Frontal cortex (tissue), 4 donors: Measurements from ENCODE around the gene CDR2L. TPM values are rescaled to one million over a fixed set of nuclear protein-coding genes. Genes with fewer than 3 reads are reported as not detected.
"Not testable (repeated sequence)": the region's sequence is repeated elsewhere in the genome, so short reads cannot be mapped to it uniquely, and the experiment has no call there.

Source experiments
- DNase-seq, 2 donors: peaks; one replicate each; pipeline ENCODE4 v3.0.0; 2012; ENCODE audit warnings: low spot score in 2 of 2
- FAIRE-seq: peaks from 2 replicates; lab custom pipeline; 2012; peaks lifted over from hg19 to GRCh38; lab: Jason Lieb, UNC
- total RNA-seq: library from RNA; depleted of rRNA; stranded (reverse); fragments of >200 nt; gene quantifications from one replicate; pipeline ENCODE4 v1.2.3, GENCODE V29; 2014
- donor health status: control.
- donor health status: control.
- donor health status: control.

The CDR2L gene
- total RNA-seq, 1 donor from 2014 or later: 3.3 TPM

GRCh38 chr17:75032720-75033280, 45.4 kb downstream of the CDR2L start:
- FAIRE-seq: no peak
- DNase-seq: no peak

GRCh38 chr17:75033346-75034235, 46.2 kb downstream of the CDR2L start:
- FAIRE-seq (no peak), DNase-seq (peak; percentile 66 to 78)

- FAIRE-seq: no peak
- peak in 1 of 2 donors; percentile 58 for DNase-seq
Observed at GRCh38 chr17:75034236-75034908, 46.9 kb downstream of the CDR2L start.

- FAIRE-seq (no peak), DNase-seq (no peak)
Observed at GRCh38 chr17:75036643-75037268, 49.3 kb downstream of the CDR2L start.

- FAIRE-seq (no peak), DNase-seq (no peak)
Observed at GRCh38 chr17:75039238-75039637, 51.8 kb downstream of the CDR2L start.

- FAIRE-seq (no peak), DNase-seq (no peak)
Observed at GRCh38 chr17:75041656-75042280, 54.3 kb downstream of the CDR2L start.

GRCh38 chr17:75043789-75044188, 56.4 kb downstream of the CDR2L start:
- not testable (repeated sequence) for FAIRE-seq, DNase-seq

GRCh38 chr17:75044716-75045115, 57.3 kb downstream of the CDR2L start:
- no peak for DNase-seq
- no peak for FAIRE-seq

GRCh38 chr17:75045946-75046406, 58.5 kb downstream of the CDR2L start:
- FAIRE-seq: not testable (repeated sequence)

GRCh38 chr17:75046407-75047289, 59.2 kb downstream of the CDR2L start, which contains the start of the genes ATP5PD and KCTD2:
Gene ATP5PD, minus strand, starts transcription at chr17:75046969. Its CDS starts 4,319 bp downstream, at chr17:75042650.
Gene KCTD2, plus strand, starts transcription at chr17:75047225. Its CDS starts 26 bp downstream, at chr17:75047251.
- DNase-seq: peak; percentile 97 to 98
- FAIRE-seq: no peak

More at GRCh38 chr17:75045946-75046406, 58.5 kb downstream of the CDR2L start:
- DNase-seq: not testable (repeated sequence)

- no peak for FAIRE-seq
- no peak for DNase-seq
Observed at GRCh38 chr17:75047398-75048098, 60.1 kb downstream of the CDR2L start.

GRCh38 chr17:75048249-75048878, 60.9 kb downstream of the CDR2L start:
- no peak for DNase-seq
- no peak for FAIRE-seq

- no peak for FAIRE-seq
- DNase-seq: no peak
Observed at GRCh38 chr17:75049057-75049456, 61.6 kb downstream of the CDR2L start.

- no peak for FAIRE-seq
- DNase-seq: no peak
Observed at GRCh38 chr17:75049706-75050105, 62.3 kb downstream of the CDR2L start.

GRCh38 chr17:75051941-75052340, 64.5 kb downstream of the CDR2L start:
- FAIRE-seq: no peak

More at GRCh38 chr17:75051941-75052340, 64.5 kb downstream of the CDR2L start:
- no peak for DNase-seq
